ENCODE data around the gene KRTAP5-11. TPM values are rescaled to one million over a fixed set of nuclear protein-coding genes. Genes with fewer than 3 reads are reported as not detected.
A peak's percentile ranks its signal among the peaks of the same experiment; 100 is the strongest.
"Not testable (repeated sequence)": the region's sequence is repeated elsewhere in the genome, so short reads cannot be mapped to it uniquely, and the experiment has no call there.

The KRTAP5-11 gene
- total RNA-seq, 1 donor from 2014 or later, result not detected

GRCh38 chr11:71555508-71555907 is 27.2 kb downstream of the KRTAP5-11 start:
- DNase-seq, result no peak

- no peak for DNase-seq
Observed at GRCh38 chr11:71554996-71555395, 27.7 kb downstream of the KRTAP5-11 start.

GRCh38 chr11:71551711-71552110 is 31.0 kb downstream of the KRTAP5-11 start:
- no peak for DNase-seq

GRCh38 chr11:71548716-71549151 is 33.9 kb downstream of the KRTAP5-11 start:
- peak; percentile 10 for DNase-seq

DNA sequence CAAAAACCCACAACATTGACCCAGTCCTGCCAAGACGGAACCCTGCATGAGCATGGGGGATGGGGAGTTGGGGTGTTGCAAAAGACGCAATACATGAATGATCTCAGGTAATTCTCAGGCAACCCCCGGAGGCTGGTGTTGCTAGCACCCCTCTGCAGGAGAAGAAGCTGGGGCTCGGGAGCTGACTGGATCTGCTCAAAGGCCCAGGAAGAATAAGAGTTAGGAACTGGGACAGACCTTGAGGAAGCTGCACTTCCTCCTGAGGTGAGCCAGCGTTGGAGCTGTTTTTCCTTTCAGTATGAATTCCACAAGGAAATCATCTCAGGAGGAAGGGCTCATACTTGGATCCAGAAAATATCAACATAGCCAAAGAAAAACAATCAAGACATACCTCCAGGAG is 34.6 kb downstream of the KRTAP5-11 start, which contains the start of gene KRTAP5-9:
Gene KRTAP5-9, plus strand, starts transcription at position 301 of the 400 bp plus-strand sequence. CDS start 238 bp downstream, outside the sequence.
- DNase-seq, result no peak

- DNase-seq, result no peak
Observed at GRCh38 chr11:71545405-71545966, 37.2 kb downstream of the KRTAP5-11 start.

DNA sequence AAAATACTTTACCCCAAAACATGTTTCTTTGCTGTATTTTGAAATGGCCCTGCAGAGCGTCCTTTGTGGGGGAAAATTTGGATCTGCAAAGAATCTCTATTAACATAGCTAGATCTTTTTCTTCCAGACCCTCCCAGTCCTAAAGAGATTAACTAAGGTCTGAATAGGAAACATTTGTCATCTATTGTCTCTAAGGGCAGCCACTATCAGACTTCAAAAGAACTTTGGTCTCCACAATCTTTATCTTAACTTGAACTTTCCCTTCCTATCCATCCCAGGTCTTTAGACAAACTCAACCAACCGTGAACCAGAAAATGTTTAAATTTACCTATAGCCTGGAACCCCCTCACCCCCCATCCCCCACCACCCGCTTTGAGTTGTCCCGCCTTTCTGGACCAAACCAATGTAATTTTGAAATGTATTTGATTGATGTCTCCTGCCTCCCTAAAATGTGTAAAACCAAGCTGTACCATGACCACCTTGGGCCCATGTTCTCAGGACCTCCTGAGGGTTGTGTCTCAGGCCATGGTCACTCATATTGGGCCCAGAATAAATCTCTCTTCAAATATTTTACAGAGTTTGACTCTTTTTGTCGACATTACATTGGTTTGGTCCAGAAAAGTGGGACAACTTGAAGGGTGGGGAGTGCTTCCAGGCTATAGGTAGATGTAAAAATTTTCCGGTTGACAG is 38.0 kb downstream of the KRTAP5-11 start:
- no peak for DNase-seq

DNA sequence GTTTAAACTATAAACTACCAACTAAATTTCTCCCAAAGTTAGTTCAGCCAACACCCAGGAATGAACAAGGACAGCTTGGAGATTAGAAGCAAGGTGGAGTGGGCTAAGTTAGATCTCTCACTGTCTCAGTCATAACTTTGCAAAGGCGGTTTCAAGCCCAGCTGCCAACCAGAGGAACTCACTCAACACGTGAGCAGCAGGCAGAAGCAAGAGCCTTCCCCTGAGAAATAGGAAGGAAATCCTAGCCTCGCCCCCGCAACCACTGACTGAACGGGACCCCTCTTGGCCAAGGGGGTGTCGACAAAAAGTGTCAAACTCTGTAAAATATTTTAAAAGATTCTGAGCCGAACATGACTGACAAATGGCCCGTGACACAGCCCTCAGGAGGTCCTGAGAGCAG is 38.8 kb downstream of the KRTAP5-11 start:
- peak; percentile 18 for DNase-seq

DNA sequence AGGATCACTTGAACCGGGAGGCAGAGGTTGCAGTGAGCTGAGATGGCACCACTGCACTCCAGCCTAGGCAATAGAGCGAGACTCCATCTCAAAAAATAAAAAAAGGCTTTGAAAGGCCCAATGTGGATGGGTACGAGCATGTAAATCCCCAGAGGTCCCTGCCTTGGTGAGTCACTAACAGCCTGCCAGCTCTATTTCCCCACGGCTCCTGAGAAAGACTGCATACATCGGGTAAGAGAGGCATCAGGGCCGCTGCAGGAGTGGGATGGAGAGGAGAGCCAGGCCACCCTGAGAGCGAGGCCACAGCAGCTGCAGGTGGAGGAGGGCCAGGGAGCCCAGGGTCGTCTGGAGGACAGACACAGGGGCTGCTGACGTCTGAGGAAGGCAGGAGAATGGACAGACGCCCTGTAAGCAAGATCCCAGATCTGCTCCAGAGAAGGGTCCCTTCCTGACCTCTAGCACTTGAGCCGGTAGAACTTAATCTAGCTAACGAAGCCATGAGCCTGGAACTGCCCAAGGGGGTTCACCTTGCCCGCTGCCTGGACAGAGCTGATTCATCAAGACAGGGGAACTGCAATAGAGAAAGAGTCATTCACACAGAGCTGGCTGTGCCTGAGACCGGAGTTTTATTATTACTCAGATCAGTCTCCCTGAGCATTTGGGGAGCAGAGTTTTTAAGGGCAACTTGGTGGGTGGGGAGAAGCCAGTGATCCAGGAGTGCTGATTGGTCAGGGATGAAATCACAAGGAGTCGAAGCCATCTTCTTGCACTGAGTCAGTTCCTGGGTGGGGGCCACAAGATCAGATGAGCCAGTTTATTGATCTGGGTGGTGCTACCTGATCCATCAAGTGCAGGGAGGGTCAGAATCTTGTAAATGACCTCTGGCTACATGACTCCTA is 39.5 kb downstream of the KRTAP5-11 start:
- DNase-seq, result peak; percentile 8

DNA sequence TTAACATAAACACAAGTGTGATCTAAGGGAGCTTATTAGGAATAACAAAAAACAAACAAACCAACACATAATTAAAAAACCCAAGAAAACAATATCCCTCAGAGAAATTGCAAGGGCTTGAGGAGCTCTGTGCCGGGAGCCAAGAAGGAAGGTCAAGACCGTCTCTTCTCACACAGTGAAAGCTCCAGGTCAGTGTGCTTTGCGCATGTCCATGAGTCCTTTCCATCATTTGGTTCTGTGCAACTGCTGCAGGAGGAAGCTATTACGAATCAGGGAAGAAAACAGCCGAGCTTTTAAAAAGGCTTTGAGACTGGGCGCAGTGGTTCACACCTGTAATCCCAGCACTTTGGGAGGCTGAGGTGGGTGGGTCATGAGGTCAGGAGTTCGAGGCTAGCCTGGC is 40.3 kb downstream of the KRTAP5-11 start:
- no peak for DNase-seq

GRCh38 chr11:71540521-71541304 is 42.0 kb downstream of the KRTAP5-11 start:
- not testable (repeated sequence) for DNase-seq

GRCh38 chr11:71539971-71540370 is 42.7 kb downstream of the KRTAP5-11 start:
- DNase-seq, result not testable (repeated sequence)

DNA sequence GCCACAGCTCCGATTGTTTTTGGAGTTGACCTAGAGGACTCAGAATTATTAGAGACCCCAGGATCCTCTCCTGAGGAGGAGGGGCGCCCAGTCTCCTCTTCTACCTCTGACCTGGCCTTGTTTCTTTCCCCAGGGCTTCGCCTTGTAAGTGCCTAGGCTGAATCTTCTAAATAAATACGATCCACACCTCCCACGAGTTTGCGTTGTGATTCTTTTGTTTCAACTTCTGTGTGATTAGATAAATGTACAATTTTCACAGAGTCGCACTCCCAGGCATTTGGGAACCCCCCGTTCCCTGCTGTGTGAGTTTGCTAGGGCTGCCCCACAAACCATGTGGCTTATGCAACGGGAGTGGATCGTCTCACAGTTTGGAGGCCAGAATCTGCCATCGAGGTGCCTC is 43.7 kb downstream of the KRTAP5-11 start:
- no peak for DNase-seq

DNA sequence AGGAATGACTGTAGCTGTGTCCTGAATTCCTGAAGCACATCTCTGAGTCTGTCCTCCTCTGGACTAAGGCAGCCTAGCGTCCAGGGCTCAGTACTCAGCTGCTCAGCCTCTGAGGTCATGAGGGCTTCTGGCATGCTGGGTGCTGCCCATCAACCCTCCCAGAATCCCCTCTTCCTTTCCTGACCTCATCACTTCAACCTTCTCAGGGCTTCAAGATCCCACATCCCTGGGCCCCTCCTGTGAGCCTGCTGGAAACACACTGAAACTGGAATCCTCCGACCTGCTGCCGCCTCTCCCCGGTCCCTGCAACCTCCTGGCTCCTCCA is 44.0 kb downstream of the KRTAP5-11 start:
- DNase-seq, result no peak

DNA sequence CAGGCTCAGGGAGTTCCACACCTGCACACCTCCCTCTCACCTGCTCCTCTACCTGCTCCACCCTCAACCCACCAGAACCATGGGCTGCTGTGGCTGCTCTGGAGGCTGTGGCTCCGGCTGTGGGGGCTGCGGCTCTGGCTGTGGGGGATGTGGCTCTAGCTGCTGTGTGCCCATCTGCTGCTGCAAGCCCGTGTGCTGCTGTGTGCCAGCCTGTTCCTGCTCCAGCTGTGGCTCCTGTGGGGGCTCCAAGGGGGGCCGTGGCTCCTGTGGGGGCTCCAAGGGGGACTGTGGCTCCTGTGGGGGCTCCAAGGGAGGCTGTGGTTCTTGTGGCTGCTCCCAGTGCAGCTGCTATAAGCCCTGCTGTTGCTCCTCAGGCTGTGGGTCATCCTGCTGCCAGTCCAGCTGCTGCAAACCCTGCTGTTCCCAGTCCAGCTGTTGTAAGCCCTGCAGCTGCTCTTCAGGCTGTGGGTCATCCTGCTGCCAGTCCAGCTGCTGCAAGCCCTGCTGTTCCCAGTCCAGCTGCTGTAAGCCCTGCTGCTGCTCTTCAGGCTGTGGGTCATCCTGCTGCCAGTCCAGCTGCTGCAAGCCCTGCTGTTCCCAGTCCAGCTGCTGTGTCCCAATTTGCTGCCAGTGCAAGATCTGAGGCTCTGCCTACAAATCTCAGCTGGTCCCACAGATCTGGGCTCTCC is 44.6 kb downstream of the KRTAP5-11 start, which contains the start of gene KRTAP5-8:
Gene KRTAP5-8, plus strand, starts transcription at position 49 of the 689 bp plus-strand sequence. Its CDS starts 31 bp downstream, at position 80.
- peak; percentile 25 for DNase-seq

DNA sequence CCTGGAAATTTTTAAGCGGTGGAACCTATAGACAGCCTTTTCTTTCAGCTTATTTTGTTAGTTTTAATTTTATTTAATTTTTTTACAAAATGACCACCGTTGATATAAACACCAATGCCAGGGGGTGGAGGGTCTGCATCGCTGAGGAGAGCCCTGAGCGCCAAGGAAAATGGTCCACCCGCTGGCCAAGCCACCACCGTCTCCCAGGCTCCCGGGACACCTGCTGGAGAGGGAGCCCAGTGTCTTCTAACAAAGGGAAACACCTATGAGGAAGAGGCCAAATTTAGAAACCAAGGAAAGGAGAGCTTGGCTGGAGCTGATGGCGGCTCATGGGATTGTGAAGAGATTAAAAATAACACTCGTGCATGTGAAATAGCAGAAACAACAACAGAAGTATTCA is 45.1 kb downstream of the KRTAP5-11 start:
- no peak for DNase-seq

- DNase-seq, result no peak
Observed at GRCh38 chr11:71535825-71536224, 46.9 kb downstream of the KRTAP5-11 start.

DNA sequence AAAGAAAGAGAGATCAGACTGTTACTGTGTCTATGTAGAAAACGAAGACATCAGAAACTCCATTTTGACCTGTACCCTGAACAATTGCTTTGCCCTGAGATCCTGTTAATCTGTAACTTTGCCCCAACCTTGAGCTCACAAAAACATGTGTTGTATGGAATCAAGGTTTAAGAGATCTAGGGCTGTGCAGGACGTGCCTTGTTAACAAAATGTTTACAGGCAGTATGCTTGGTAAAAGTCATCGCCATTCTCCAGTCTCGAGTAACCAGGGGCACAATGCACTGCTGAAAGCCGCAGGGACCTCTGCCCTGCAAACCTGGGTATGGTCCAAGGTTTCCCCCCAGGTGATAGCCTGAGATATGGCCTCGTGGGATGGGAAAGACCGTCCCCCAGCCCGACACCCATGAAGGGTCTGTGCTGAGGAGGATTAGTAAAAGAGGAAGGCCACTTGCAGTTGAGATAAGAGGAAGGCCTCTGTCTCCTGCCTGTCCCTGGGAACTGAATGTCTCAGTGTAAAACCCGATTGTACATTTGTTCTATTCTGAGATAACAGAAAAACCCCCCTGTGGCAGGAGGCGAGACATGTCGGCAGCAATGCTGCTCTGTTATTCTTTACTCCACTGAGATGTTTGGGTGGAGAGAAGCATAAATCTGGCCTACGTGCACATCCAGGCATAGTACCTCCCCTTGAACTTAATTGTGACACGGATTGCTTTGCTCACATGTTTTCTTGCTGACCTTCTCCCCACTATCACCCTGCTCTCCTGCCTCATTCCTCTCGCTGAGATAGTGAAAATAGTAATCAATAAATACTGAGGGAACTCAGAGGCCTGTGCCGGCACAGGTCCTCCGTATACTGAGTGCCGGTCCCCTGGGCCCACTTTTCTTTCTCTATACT is 47.7 kb downstream of the KRTAP5-11 start:
- not testable (repeated sequence) for DNase-seq

DNA sequence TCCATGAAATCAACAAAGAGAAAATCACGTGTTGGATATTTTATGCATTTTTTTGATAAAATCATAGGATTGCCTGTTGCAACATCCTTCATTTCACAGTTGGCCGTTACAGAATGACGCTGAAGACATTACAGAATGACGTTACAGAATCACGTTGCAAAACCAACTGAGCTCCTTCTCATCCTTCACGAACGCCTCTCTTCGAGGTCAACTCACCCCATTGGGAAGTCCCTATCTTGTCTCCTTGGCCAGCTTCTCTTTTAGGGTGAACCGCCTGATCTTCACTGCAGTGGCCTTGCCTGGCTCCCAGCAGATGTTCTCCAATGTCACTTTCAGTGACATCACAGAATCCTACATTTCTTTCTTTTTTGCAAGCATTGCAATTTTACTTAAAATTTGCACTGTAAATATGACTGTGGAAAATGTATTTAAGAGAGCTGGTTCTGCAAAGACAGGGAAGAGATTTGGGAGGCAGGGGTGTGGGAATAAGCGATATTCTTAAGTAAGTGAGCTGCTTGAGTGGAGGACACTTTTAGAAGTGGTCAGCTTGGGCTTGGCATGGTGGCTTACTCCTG is 50.6 kb downstream of the KRTAP5-11 start:
- DNase-seq, result no peak

Measured in tongue (tissue), 2 donors.